AG09309 (cell line): ENCODE results near the gene AGO3.

ENCODE experiments used
- DNase-seq: peaks from one replicate; pipeline ENCODE4 v3.0.0-alpha.2; 2010; ENCODE audit warnings: low read depth
- H3K4me3 ChIP-seq: 2 replicates; pipeline ENCODE4 v1.5.1; 2011; ENCODE audit warnings: mild to moderate bottlenecking, low read depth, low read length, moderate library complexity; ENCODE audit not compliant: control insufficient read depth
- CTCF ChIP-seq: IDR thresholded peaks from 2 replicates; pipeline ENCODE4 v1.5.1; 2011; ENCODE audit warnings: mild to moderate bottlenecking, low read depth, low read length, inconsistent platforms; ENCODE audit not compliant: insufficient read depth, control insufficient read depth; ENCODE audit errors: missing control alignments

The AGO3 gene

GRCh38 chr1:36096500-36097432, 165.9 kb downstream of the AGO3 start:
- H3K4me3 ChIP-seq, result no peak overlapping the region
- peak; percentile 19 for TF ChIP-seq CTCF
- DNase-seq, result no peak

GRCh38 chr1:36097693-36098585, 167.0 kb downstream of the AGO3 start:
- H3K4me3 ChIP-seq, result no peak overlapping the region
- DNase-seq, result no peak
- no peak for TF ChIP-seq CTCF

GRCh38 chr1:36098650-36099365, 167.9 kb downstream of the AGO3 start:
- DNase-seq, result no peak
- H3K4me3 ChIP-seq, result no peak overlapping the region
- TF ChIP-seq CTCF, result no peak

DNA sequence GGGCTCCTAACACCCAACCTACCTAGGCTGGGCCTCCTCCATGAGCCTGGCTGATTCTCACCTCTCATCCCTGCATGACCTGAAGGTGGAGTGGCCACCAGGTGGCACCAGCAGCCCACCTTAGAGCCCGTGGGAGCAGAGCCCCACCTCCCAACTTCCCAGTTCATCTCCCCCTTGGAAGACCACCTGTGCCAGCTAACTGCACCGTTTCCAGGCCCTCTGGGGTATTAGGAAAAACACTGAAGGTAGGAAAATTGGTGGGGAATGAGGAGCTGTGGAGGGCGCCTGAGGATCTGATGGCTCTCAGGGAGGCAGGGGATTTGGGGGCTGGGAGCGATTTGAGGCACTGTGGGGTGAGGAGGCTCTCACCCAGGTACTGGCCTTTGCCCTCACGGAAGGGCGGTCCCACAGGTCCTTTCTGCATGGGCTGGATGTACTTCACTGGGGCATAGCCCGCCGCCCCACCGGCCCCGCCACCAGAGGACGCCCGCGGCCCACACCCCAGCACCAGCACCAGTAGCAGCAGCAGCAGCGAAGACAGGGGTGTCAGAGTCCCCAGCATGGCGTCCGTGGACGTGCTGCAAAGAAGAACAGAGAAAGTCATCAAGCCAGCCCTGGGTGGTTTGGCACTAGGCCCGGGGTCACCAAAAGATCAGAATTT, 168.9 kb downstream of the AGO3 start:
- no peak for DNase-seq
- H3K4me3 ChIP-seq, result no peak overlapping the region

GRCh38 chr1:36100376-36100775, 169.5 kb downstream of the AGO3 start:
- no peak for DNase-seq
- TF ChIP-seq CTCF, result no peak
- no peak overlapping the region for H3K4me3 ChIP-seq

More for the DNA sequence above, 168.9 kb downstream of the AGO3 start:
- TF ChIP-seq CTCF, result peak; percentile 89
